GM18498 (cell line): ENCODE results near the gene PCDH8.
"Not testable (repeated sequence)": the region's sequence is repeated elsewhere in the genome, so short reads cannot be mapped to it uniquely, and the experiment has no call there.

Source experiments
- ATAC-seq: cut with Tn5 transposase; IDR thresholded peaks from one replicate; pipeline ENCODE4 v1.9.1; 2021; ENCODE audit warnings: mild to moderate bottlenecking, moderate library complexity; ENCODE audit not compliant: unreplicated experiment

The PCDH8 gene

DNA sequence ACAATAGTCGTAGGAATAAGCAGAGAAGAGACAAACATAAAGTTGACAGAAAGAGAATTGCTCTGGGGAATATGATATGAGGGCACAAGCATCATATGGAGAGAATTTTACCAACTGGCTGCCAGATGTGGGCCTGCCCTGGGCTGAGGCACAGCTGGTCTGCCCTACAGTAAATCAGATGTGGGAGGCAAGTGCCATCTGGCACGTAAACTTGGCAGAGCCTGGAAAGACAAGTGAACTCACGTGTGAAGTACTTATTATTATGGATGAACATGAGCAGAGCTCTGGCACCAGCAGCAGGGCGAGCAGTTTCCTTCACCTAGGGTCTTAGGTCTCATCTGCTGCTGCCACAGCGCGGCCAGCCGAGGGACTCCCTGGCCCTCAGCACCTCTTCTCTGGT is 20.6 kb downstream of the PCDH8 start:
- ATAC-seq = no peak

DNA sequence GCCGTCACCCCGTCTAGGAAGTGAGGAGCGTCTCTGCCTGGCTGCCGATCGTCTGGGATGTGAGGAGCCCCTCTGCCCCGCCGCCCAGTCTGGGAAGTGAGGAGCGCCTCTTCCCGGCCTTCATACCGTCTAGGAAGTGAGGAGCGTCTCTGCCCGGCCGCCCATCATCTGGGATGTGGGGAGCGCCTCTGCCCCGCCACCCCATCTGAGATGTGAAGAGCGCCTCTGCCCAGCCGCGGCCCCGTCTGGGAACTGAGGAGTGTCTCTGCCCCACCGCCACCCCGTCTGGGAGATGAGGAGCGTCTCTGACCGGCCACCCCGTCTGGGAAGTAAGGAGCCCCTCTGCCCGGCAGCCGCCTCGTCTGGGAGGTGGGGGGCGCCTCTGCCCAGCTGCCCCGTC is 30.6 kb downstream of the PCDH8 start:
- not testable (repeated sequence) for ATAC-seq

DNA sequence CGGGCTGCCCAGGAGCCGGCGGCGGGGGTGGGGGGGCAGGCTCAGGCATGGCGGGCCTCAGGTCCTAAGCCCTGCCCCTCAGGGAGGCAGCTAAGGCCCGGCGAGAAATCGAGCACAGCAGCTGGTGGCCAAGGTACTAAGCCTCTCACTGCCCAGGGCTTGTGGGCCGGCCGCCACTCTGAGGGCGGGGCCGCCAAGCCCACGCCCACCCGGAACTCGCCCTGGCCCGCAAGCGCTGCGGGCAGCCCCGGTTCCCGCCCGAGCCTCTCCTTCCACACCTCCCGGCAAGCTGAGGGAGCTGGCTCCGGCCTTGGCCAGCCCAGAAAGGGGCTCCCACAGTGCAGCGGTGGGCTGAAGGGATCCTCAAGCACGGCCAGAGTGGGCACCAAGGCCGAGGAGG is 33.1 kb downstream of the PCDH8 start:
- ATAC-seq = no peak

DNA sequence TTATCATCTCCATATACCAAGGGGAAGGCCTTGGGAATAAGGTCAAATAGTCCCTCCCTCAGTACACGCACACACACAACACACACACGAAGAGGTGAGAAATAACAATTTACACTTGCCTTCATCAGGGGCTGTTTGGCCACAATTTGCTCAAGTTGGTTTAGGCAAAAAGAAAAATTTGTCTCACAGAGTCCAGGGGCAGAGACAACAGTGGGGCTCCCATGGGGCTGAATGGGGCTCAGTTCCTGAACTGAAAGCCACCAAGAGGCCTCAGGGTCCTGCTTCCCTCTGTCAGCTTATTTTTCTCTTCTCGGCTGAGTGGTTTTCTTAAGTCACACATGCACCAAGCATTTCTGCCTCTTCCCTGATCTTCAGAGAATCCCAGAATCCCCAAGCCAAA is 35.5 kb downstream of the PCDH8 start:
- ATAC-seq = no peak

DNA sequence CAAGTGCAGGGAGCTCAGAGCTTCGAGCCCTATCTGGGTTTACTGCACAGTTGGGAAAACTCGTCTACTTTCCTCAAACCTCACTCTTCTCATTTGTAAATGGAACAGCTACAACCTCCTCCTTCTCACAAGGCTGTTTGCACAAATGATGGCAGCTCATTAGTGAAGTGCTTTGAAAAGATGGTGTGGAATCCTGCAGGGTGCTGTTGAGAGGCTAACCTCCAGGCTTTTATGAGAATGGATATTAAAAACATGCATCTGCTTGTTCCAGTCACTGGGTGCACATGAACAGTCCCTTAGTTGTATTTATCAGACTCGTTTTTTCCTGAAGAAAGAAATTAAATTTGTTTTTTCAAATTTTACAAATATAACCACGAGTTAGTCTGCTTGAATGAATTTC is 36.6 kb downstream of the PCDH8 start:
- no peak for ATAC-seq

DNA sequence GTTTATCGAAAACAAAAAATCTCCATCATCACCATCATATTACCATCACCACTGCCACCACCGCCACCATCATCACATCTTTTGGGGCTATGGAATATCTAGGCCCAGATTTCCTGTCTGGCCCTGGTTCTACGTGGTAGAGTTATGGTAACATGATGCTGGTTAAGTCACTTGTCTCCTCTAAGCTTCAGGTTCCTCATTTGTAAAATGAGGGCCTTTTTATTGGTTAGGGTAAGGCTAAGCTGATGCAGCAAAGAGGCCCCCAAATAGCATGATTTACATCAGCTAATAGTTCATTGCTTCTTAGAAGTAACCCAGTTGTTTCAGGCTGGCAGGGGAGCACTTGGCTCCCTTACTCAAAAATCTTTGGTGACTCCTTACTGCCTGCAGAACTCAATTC is 37.9 kb downstream of the PCDH8 start:
- ATAC-seq = no peak

DNA sequence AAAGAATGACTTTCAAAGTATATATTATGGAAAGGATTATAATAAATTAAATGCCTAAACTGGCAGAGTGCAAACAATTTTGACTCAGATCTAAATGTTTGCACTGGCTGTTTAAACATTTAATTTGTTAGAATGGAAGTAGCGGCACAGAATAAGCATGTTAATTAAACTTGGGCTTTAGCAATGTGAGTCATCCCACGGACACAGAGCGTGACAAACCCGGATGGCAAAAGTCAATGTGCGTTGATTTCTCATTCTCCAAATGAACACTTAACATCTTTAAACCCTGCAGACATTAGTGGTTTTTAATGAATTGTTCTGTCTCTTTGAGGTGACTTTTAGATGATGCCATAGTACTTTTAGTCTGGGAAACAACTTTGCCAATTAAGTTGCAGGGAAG is 38.4 kb downstream of the PCDH8 start:
- ATAC-seq = no peak

DNA sequence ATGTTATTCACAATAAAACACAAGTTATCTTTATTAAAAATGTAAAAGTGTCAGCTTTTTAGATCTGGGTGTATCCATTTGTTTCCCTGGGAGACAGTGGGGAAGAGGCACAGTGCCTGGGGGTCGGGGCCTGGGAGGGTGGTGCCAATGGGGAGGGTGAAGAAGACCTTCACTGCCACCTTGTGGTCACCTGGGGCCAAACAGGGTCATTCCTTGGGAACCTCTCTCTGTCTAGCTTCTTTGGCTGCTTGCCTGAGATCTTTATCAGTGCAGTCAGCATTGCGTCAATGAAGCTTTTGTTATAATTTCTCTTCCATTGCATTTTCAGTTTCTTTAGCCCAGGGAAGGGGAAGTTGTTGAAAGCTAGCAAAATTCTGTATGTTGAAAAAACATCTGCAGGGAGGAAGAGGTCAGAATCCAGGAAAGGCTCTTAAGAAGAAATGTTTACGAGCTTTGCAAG is 39.1 kb downstream of the PCDH8 start:
- peak; percentile 80 for ATAC-seq

DNA sequence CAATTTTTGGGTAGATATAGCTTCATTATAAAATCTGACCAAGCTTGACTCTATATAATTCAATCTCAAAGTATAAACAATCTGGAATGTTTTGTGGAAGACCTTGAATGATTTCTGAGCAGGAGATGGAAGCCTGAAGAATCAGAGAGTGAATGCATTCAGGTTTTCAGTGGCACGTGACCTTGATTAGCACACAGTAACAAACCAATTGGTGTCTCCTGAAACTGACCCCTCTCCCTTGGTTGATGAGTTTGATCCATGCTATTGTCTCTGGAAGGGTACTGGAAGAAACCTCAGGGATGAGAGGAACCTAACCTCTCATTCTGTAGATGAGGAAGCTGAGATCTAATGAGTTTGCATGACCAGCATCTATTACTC is 39.6 kb downstream of the PCDH8 start:
- no peak for ATAC-seq

DNA sequence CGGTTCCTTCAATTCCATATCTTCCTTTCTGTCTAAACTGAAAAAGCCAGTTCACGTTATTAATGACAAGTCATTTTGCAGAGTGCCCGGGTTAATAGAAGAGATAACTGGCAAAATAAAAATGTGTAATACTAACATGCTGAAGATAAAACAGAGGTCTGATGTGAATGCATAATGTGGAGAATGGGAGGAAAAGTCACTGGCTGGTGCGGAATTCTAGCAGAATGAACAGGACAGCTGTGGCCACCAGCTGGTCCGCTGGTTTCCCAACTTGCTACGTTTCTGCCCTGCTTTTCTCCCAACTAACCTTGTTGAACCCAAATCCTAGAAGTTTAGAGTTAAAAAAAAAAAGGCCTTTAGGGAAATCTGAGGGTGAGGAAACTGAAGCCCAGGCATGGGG is 42.4 kb downstream of the PCDH8 start:
- no peak for ATAC-seq

DNA sequence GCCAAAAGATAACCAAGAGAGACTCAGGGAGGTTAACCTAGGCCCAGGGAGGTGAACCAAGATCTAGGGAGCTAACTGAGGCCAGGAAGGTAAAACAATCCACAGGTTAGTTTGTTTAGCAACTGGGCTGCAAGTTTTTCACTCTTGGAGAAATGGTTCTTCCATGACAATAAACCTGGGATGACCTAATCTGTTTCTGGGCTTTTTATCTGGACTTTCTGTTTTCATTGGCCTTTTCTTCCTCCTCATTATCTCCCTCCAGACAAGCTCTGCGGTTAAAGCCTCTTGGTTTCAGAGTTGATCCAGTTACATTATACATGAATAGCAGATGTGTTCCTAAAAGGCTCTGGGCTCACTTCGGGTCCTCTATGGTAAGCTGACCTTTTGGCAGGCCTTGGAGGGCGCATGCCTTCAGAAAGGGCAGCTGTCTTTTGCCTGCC is 44.2 kb downstream of the PCDH8 start:
- ATAC-seq = no peak

DNA sequence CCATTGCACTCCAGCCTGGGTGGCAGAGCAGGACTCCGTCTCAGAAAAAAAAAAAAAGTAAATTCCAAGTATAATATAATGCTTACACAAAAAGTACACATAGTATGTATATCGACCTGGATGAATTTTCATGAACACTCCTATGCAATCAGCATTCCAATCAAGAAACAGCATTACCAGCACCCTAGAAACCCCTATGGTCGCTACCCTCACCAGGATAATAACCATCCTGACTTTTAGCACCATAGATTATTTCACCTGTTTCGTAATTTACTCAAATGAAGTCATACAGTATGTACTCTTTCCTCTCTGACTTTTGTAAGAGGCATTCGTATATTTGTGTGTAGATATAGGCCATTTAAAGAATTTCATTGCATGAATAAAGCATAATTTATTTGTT is 47.6 kb downstream of the PCDH8 start:
- ATAC-seq = no peak

DNA sequence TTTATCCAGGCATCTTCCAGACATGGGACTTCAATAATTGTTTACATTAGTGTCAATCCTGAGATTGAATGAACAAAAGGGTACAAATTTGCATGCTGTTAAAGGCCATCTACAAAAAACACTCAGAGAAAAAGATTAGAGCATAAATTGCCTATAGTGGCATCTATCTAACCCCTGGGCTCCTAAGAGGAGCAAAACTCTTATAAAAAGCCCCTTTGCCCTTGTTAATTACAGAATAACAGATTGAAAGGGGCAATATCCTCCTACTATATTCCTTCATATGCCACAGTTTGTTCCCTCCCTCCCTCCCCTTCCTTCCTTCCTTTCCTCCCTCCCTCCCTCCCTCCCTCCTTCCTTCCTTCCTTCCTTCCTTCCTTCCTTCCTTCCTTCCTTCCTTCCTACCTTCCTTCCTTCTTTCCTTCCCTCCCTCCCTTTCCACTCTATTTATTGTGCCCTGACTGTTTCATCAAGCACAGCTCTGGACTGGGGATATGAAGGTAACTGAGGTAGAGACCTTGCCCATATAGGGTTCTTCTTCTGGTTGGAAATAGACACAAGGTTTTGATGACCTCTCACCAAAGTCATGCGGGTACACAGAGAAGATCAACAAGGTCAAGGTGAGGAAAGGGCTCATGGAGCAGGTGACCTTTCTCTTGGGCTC is 49.5 kb downstream of the PCDH8 start:
- no peak for ATAC-seq

DNA sequence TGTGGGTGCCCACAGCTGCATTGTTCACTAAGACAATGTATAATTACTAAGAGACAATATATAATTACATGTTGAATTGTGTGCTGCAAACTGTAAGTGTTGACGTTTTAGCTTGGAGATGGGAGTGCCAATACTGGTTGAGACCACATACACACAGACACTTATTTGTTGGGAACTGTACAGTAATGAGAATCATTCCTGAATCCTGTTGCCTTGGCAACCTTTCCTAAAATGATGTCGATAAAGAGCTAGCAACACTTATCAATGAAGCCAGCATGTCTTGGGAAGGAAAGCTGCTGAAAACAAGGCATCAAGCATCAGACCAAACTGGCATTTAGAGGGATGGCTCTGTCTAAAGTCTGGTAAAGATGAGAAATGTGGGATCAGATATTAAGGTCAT is 51.3 kb downstream of the PCDH8 start:
- ATAC-seq = no peak

DNA sequence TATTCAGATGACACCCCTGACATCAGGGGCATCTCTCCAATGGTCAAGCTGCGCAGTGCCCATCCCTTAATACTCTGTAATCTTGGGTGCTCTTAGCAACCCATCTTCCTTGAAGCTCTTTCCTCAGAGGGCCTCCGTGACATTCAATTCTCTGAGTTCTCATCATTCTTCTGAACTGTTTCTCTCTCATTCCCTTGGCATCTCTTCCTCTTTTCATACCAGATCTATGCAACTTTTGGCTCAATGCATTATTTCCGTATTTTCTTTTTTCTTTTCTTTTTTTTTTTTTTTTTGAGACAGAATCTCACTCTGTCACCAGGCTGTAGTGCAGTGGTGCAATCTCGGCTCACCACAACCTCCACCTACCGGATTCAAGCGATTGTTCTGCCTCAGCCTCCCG is 53.9 kb downstream of the PCDH8 start:
- no peak for ATAC-seq

DNA sequence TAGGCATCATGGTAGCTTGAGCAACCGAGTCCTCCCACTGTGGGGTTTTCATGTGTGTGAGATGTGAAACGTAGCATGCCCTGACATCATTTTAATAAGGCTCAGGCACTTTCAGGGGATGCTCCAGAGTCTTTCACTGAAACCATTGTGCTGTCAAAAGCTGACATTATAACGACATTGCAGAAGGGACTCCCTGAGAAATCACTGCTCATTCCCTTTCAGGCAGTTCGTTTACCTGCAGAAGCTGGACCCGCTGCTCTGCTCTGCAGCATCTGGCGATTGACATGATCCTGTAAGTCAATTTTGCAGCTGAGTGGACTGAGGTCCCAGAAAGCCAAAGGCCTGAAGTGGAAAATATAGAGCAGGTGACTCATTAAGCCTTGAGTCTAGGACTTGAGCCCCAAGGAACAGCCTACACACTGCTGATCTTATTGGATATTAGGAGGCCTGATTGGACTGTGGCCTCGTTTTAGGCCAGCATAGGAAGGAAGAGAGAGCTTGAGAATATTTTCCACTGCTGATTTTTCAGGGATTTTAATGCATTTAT is 54.9 kb downstream of the PCDH8 start:
- no peak for ATAC-seq
